ENCODE measurements around the gene CDH4. TPM values are rescaled to one million over a fixed set of nuclear protein-coding genes. Genes with fewer than 3 reads are reported as not detected.

CDH4 gene
- total and polyA plus RNA-seq, 2 of the 4 experiments (the other 2 are of a cell fraction): 1.6 to 3.5 TPM

DNA sequence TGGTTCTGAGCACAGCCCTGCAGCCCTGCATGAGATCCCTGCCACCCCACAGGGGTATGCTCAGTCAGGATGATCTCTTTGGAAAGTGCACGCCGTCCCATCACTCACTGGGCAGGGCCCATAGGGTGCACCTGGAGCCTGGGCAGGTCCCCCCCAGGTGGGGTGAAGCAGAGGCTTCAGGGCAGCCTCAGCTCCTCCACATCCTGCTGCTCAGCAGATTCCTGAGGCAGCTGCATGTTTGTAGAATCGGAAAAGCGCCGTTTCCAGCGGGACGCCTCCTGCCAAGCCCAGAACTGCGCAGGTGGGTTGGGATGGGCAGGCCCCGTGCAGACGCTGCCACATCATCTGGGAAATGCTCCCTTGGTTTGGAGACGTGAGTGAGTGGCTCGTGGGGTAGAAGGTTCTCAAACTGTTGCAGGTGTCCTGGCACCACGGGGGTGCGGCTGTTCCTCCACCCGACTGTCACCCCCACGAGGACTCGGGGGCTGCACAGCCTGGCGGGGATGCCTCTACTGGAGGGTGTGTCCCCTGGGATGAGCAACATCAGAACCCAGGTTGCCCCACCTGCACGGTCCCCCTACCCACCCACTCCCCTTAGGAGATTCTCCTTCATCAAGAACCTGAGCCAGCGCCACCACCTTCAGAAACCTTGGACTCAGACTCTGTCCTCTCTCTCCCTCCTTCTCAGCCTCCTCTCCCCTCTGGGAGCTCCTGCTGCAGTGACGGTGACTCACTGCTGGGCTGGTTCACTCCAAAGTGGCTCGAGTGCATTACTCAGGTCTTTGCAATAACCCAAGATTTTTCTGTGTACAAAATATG lies 479.5 kb downstream of the CDH4 start:
- dilution Hi-C loops (cut with HindIII; ENCODE audit: low sequenced_read_pairs, unreplicated experiment): no loop called here
- H3K18ac ChIP-seq (ENCODE audit: low read depth, low read length): no peak overlapping the region
- DNase-seq (peak; percentile 72), ATAC-seq (ENCODE audit: low read depth) (peak; percentile 96)
- CTCF ChIA-PET: no interaction called here
- no peak overlapping the region for H2BK15ac ChIP-seq (ENCODE audit: low read depth, low read length)
- no peak overlapping the region for H3K27ac ChIP-seq (ENCODE audit: insufficient read depth, low read length)
- peaks cover 10% of the 10 kb centered on the region; the same call in 1 of the 2 replicates for H3K9me3 ChIP-seq (ENCODE audit: control insufficient read depth, insufficient read depth, low read length)
- in situ Hi-C loops (cut with MboI; ENCODE audit: low sequenced_read_pairs): no loop called here
- POLR2A ChIA-PET (ENCODE audit: unreplicated experiment): no interaction called here
- H4K5ac ChIP-seq (ENCODE audit: low read depth, low read length): no peak overlapping the region
- H4K91ac ChIP-seq (ENCODE audit: insufficient read depth, low read depth, low read length): no peak overlapping the region
- peak overlapping the region; percentile 33 for H2AFZ ChIP-seq (replicated peaks; ENCODE audit: low read length, poor library complexity)
- intact Hi-C loops (cut with micrococcal nuclease): no loop called here
- no peak overlapping the region for H3K23ac ChIP-seq (ENCODE audit: low read depth, low read length)
- H2BK20ac ChIP-seq (ENCODE audit: low read depth, low read length): no peak overlapping the region
- H3K27me3 ChIP-seq (ENCODE audit: control insufficient read depth, insufficient read depth, low read length): peaks cover 6% of the 10 kb centered on the region; the same call in 1 of the 2 replicates
- no peaks in the 10 kb centered on the region for H3K36me3 ChIP-seq (ENCODE audit: control insufficient read depth, insufficient read depth, low read length)
- no peak for TF ChIP-seq RAD21 (IDR thresholded peaks at IDR 0.05; ENCODE audit: low read length)
- TF ChIP-seq CHD1 (IDR thresholded peaks at IDR 0.05; ENCODE audit: low read depth, low read length): no peak
- TF ChIP-seq POLR2A (IDR thresholded peaks at IDR 0.05; ENCODE audit: low read depth, low read length): no peak
- no peak for TF ChIP-seq MAFK (IDR thresholded peaks at IDR 0.05; ENCODE audit: low read depth, low read length)
- peak; percentile 6; the same call in 1 of the 2 replicates for TF ChIP-seq CEBPB (IDR thresholded peaks at IDR 0.05; ENCODE audit: low read depth, low read length)
- TF ChIP-seq, protein P1, sequence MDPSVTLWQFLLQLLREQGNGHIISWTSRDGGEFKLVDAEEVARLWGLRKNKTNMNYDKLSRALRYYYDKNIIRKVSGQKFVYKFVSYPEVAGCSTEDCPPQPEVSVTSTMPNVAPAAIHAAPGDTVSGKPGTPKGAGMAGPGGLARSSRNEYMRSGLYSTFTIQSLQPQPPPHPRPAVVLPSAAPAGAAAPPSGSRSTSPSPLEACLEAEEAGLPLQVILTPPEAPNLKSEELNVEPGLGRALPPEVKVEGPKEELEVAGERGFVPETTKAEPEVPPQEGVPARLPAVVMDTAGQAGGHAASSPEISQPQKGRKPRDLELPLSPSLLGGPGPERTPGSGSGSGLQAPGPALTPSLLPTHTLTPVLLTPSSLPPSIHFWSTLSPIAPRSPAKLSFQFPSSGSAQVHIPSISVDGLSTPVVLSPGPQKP (IDR thresholded peaks at IDR 0.05; ENCODE audit: borderline replicate concordance, low read depth, low read length): no peak
- TF ChIP-seq FOS (IDR thresholded peaks at IDR 0.05; ENCODE audit: low read depth, low read length): 0 out of 2 replicates have a peak, but pooled peaks have one; percentile 33
- BruUV-seq (replicated peaks): no TSS peak
- no peak overlapping the region for H2BK5ac ChIP-seq (ENCODE audit: low read depth, low read length, poor library complexity, severe bottlenecking)
- H2AK9ac ChIP-seq (replicated peaks; ENCODE audit: low read depth, low read length, poor library complexity): peak overlapping the region; percentile 39
- no peak overlapping the region for H2BK120ac ChIP-seq (ENCODE audit: low read depth, low read length)
- H3K4me3 ChIP-seq (ENCODE audit: insufficient read depth, low read depth, low read length): no peak overlapping the region
- H3K56ac ChIP-seq (ENCODE audit: extremely low read depth, insufficient read depth, low read length): no peak overlapping the region
- H3K9ac ChIP-seq (ENCODE audit: low read depth, low read length): no peak overlapping the region
- WGBS, 2 experiments (ENCODE audit: extremely low coverage in 2 of 2, insufficient read length in 1 of 2): 83% methylated on average over 10 of the region's 22 CpGs; no CpG with 5 or more reads in 1 of the 2 experiments
- H4K8ac ChIP-seq (ENCODE audit: low read depth in 2 of 2, low read length in 2 of 2): no peak overlapping the region
- H4K20me1 ChIP-seq (ENCODE audit: insufficient read depth, low read length): no peaks in the 10 kb centered on the region
- no peaks in the 10 kb centered on the region for H3K9me1 ChIP-seq (ENCODE audit: insufficient read depth, low read length)
- H3K14ac ChIP-seq (replicated peaks; ENCODE audit: low read depth, low read length): no peak overlapping the region
- H2AK5ac ChIP-seq (ENCODE audit: low read depth, low read length): no peak overlapping the region
- no peaks in the 10 kb centered on the region for H3K79me1 ChIP-seq (ENCODE audit: low read depth in 1 of 2, low read length in 2 of 2)
- no peaks in the 10 kb centered on the region for H3K4me1 ChIP-seq (ENCODE audit: control insufficient read depth, insufficient read depth, low read length)
- H3K4ac ChIP-seq (ENCODE audit: low read depth, low read length): no peak overlapping the region
- H3K4me2 ChIP-seq (ENCODE audit: low read depth, low read length): no peak overlapping the region

Data from IMR-90 (cell line).